Activated T-cell treated with anti-CD3 and anti-CD28 coated beads, Interleukin-2, amount 50 U/mL, for 72 hours (primary cell): ENCODE measurements around the gene EFCAB14. TPM values are rescaled to one million over a fixed set of nuclear protein-coding genes. Genes with fewer than 3 reads are reported as not detected.
"Not testable (repeated sequence)": the region's sequence is repeated elsewhere in the genome, so short reads cannot be mapped to it uniquely, and the experiment has no call there.

Source experiments
- ATAC-seq, 2 donors: fragments of 150-1000 bp; cut with Tn5 transposase; replicated peaks in 1 of 2; 2 replicates each; pipeline ENCODE4 v1.10.0; 2021; ENCODE audit warnings: moderate library complexity in 2 of 2, mild to moderate bottlenecking in 1 of 2
- DNase-seq, 2 donors: peaks; one replicate each; pipeline ENCODE4 v3.0.0; 2021 to 2022; ENCODE audit warnings: mixed read lengths in 1 of 2
- H3K27ac Mint-ChIP-seq: one replicate; pipeline ENCODE4 v1.8.0; 2022; ENCODE audit warnings: mild to moderate bottlenecking, moderate library complexity, mixed read lengths
- H3K27me3 Mint-ChIP-seq: one replicate; pipeline ENCODE4 v1.8.0; 2022; ENCODE audit warnings: low read depth, mixed read lengths
- H3K36me3 Mint-ChIP-seq, 2 donors: one replicate each; pipeline ENCODE4 v1.8.0; 2022; ENCODE audit warnings: mixed read lengths in 2 of 2, mild to moderate bottlenecking in 1 of 2; ENCODE audit not compliant: insufficient read depth in 2 of 2
- H3K4me1 Mint-ChIP-seq: one replicate; pipeline ENCODE4 v1.8.0; 2022; ENCODE audit warnings: low read depth, mixed read lengths
- H3K4me3 Mint-ChIP-seq, 2 donors: one replicate each; pipeline ENCODE4 v1.8.0; 2022; ENCODE audit warnings: mild to moderate bottlenecking in 2 of 2, mixed read lengths in 2 of 2, moderate library complexity in 2 of 2
- H3K9me3 Mint-ChIP-seq, 2 donors: one replicate each; pipeline ENCODE4 v1.8.0; 2022; ENCODE audit warnings: mixed read lengths in 2 of 2
- total RNA-seq, 2 donors: library from RNA; stranded (reverse); gene quantifications; one replicate each; pipeline ENCODE4 v1.2.3, GENCODE V29; 2022

The EFCAB14 gene
- total RNA-seq, 2 donors from 2014 or later = 48.6 to 50.3 TPM

- Mint-ChIP-seq H3K4me3 (peak overlapping the region; percentile 95 to 97), H3K27me3 (no peaks in the 10 kb centered on the region), H3K36me3 (peaks cover 2 to 10% of the 10 kb centered on the region in 2 donors), H3K27ac (peak overlapping the region; percentile 83), H3K9me3 (peaks cover 0 to 2% of the 10 kb centered on the region in 2 donors), H3K4me1 (peaks cover 41% of the 10 kb centered on the region)
- ATAC-seq (no peak), DNase-seq (no peak)
These were observed 1.3 kb downstream of the EFCAB14 start for GRCh38 chr1:46717654-46718053.

DNA sequence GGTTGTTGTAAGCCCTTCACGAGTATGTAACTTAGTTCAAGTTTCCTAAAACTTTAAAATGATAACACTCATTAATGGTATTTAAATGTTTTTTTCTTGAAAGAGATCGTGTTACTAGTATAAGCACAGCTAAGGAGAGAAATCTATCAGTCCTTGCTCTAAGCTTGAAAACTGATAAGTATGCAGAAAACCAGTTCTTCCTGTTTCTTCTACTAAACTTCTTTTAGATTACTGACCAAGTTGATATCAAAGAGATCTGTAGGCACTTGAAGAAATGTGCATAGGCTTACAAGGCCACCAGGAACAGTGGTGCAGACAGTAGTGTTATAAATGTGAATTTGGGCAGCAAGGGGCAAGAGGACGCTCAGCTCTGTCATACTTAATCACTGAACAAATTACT lies 3.9 kb downstream of the EFCAB14 start:
- Mint-ChIP-seq H3K27ac (no peak overlapping the region), H3K9me3 (peaks cover 0 to 2% of the 10 kb centered on the region in 2 donors), H3K4me1 (peaks cover 40% of the 10 kb centered on the region), H3K27me3 (no peaks in the 10 kb centered on the region), H3K36me3 (peaks cover 2 to 15% of the 10 kb centered on the region in 2 donors), H3K4me3 (no peak overlapping the region)
- DNase-seq (no peak), ATAC-seq (no peak)

DNA sequence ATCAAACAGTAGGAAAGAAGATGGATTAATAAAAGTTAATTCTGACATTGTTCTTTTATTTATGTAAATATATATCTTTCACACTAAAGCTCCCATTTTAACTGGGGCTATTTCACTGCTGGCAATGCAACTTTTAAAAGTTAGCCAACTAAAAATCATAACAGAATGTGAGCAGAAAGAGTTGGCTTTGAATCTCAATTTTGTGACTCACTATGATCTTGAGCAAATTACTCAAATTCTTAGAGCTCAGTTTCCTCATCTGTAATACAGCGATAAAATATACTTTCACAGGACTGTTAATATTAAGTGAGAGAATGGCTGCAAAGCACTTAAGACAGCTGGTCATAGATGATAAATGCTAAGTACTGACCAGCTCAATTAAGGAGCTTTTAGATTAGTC lies 10.8 kb downstream of the EFCAB14 start:
- Mint-ChIP-seq H3K27me3 (no peaks in the 10 kb centered on the region), H3K9me3 (no peaks in the 10 kb centered on the region), H3K4me1 (peaks cover 14% of the 10 kb centered on the region), H3K4me3 (no peak overlapping the region), H3K36me3 (peaks cover 2 to 34% of the 10 kb centered on the region in 2 donors), H3K27ac (no peak overlapping the region)
- no peak for ATAC-seq
- DNase-seq = no peak

DNA sequence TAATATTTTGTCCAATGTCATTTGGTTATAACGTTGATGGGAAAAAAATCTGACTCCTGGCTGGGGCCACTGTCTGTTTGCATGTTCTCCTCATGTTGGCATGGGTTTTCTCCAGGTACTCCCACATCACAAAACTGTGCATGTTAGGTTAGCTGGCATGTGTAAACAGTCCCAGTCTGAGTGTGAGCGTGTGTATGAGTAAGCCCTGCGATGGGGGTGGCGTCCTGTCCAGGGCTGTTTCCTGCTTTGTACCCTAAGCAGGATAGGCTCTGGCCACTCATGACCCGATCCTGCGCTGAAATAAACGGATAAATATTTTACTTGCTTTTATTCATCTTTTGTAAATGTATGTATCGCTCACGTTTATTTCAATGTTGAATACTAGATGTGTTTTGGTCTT lies 13.5 kb downstream of the EFCAB14 start:
- peak in 1 of 2 donors; percentile 56 for ATAC-seq
- Mint-ChIP-seq H3K4me3 (no peak overlapping the region), H3K4me1 (peaks cover 14% of the 10 kb centered on the region), H3K27me3 (no peaks in the 10 kb centered on the region), H3K36me3 (peaks cover 2 to 30% of the 10 kb centered on the region in 2 donors), H3K27ac (no peak overlapping the region), H3K9me3 (no peaks in the 10 kb centered on the region)
- DNase-seq = no peak

GRCh38 chr1:46703927-46704641 lies 14.8 kb downstream of the EFCAB14 start:
- no peak for DNase-seq
- Mint-ChIP-seq H3K4me1 (peaks cover 9% of the 10 kb centered on the region), H3K36me3 (peaks cover 2 to 25% of the 10 kb centered on the region in 2 donors), H3K27me3 (no peaks in the 10 kb centered on the region), H3K9me3 (no peaks in the 10 kb centered on the region), H3K27ac (peak overlapping the region; percentile 26), H3K4me3 (no peak overlapping the region)
- no peak for ATAC-seq

DNA sequence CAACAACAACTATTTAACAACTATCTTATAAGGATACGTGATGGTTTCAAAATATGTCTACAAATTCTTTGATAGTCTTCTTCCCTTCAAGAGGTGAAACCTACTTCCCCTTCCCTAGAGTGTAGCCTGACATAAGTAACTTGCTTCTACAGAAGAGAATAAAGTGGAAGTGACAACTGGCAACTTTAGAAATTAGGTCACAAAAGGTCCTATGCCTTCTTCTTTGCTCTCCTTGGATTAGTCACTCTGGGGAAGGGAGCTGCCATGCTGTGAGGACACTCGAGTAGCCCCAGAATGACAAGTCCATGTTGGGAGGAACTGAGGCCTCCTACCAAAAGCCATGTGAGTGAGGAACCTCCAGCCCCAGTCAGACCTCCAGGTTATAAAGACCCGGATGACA lies 19.2 kb downstream of the EFCAB14 start:
- DNase-seq (no peak), ATAC-seq (no peak)
- Mint-ChIP-seq H3K4me1 (peaks cover 8% of the 10 kb centered on the region), H3K27me3 (no peaks in the 10 kb centered on the region), H3K27ac (no peak overlapping the region), H3K36me3 (peaks cover 10 to 21% of the 10 kb centered on the region in 2 donors), H3K9me3 (peaks cover 0 to 2% of the 10 kb centered on the region in 2 donors), H3K4me3 (no peak overlapping the region)

GRCh38 chr1:46697053-46697452 lies 21.9 kb downstream of the EFCAB14 start:
- ATAC-seq (no peak), DNase-seq (no peak)
- no peaks in the 10 kb centered on the region for H3K4me1 Mint-ChIP-seq
- H3K27me3 Mint-ChIP-seq = no peaks in the 10 kb centered on the region
- H3K9me3 Mint-ChIP-seq = peaks cover 0 to 2% of the 10 kb centered on the region in 2 donors
- H3K36me3 Mint-ChIP-seq = peaks cover 10 to 20% of the 10 kb centered on the region in 2 donors
- no peak overlapping the region for H3K4me3 Mint-ChIP-seq
- peak overlapping the region; percentile 13 for H3K27ac Mint-ChIP-seq

DNA sequence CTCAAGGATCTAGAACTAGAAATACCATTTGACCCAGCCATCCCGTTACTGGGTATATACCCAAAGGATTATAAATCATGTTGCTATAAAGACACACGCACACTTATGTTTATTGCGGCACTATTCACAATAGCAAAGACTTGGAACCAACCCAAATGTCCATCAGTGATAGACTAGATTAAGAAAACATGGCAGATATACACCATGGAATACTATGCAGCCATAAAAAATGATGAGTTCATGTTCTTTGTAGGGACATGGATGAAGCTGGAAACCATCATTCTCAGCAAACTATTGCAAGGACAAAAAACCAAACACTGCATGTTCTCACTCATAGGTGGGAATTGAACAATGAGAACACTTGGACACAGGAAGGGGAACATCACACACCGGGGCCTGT lies 24.2 kb downstream of the EFCAB14 start:
- DNase-seq, H3K4me3 Mint-ChIP-seq, ATAC-seq, H3K27me3 Mint-ChIP-seq, H3K9me3 Mint-ChIP-seq, H3K27ac Mint-ChIP-seq, H3K4me1 Mint-ChIP-seq: not testable (repeated sequence)
- peaks cover 12 to 30% of the 10 kb centered on the region in 2 donors for H3K36me3 Mint-ChIP-seq

GRCh38 chr1:46692811-46693770 lies 25.8 kb downstream of the EFCAB14 start:
- H3K4me3 Mint-ChIP-seq = no peak overlapping the region
- no peaks in the 10 kb centered on the region for H3K27me3 Mint-ChIP-seq
- H3K36me3 Mint-ChIP-seq = peaks cover 11 to 33% of the 10 kb centered on the region in 2 donors
- no peak for DNase-seq
- peaks cover 5% of the 10 kb centered on the region for H3K4me1 Mint-ChIP-seq
- peaks cover 0 to 2% of the 10 kb centered on the region in 2 donors for H3K9me3 Mint-ChIP-seq
- H3K27ac Mint-ChIP-seq = no peak overlapping the region
- no peak for ATAC-seq

- H3K27me3 Mint-ChIP-seq = no peaks in the 10 kb centered on the region
- H3K4me3 Mint-ChIP-seq = no peak overlapping the region
- H3K4me1 Mint-ChIP-seq = peaks cover 6% of the 10 kb centered on the region
- DNase-seq (no peak), ATAC-seq (no peak)
- H3K36me3 Mint-ChIP-seq = peaks cover 11 to 32% of the 10 kb centered on the region in 2 donors
- H3K9me3 Mint-ChIP-seq = peaks cover 0 to 2% of the 10 kb centered on the region in 2 donors
- H3K27ac Mint-ChIP-seq = no peak overlapping the region
These were observed 26.7 kb downstream of the EFCAB14 start for GRCh38 chr1:46691997-46692790.

DNA sequence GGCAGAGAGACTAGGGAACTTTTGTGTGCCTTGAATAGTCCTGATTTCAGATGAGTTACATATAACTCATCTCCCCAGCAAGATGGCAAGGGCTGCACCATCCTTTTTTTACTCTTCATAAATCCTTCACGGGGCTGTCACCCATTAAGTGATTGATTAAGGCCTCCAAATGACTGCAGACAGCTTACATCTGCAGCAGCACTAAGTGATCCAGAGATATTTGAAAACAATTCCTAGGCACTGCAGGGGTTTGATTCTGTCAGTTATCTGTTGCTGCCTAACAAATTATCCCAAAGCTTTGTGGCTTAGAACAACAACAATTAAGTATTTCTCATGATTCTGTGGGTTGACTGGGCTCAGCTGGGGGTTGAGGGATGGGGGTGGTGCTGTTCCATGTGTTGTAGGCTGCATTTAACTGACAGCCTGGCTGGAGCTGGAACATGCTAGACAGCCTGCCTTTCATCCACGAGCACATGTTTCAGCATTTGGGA lies 27.9 kb downstream of the EFCAB14 start:
- Mint-ChIP-seq H3K4me1 (peaks cover 11% of the 10 kb centered on the region), H3K36me3 (peaks cover 10 to 35% of the 10 kb centered on the region in 2 donors), H3K4me3 (no peak overlapping the region), H3K27ac (no peak overlapping the region), H3K27me3 (no peaks in the 10 kb centered on the region), H3K9me3 (peaks cover 0 to 2% of the 10 kb centered on the region in 2 donors)
- DNase-seq = no peak
- ATAC-seq = no peak

GRCh38 chr1:46689897-46690296 lies 29.0 kb downstream of the EFCAB14 start:
- ATAC-seq (no peak), DNase-seq (no peak)
- Mint-ChIP-seq H3K27ac (peak overlapping the region; percentile 95), H3K36me3 (peaks cover 5 to 26% of the 10 kb centered on the region in 2 donors), H3K4me1 (peaks cover 11% of the 10 kb centered on the region), H3K9me3 (no peaks in the 10 kb centered on the region), H3K27me3 (no peaks in the 10 kb centered on the region), H3K4me3 (no peak overlapping the region)
